ENCODE results near the gene CNTN4.
"Not testable (repeated sequence)": the region's sequence is repeated elsewhere in the genome, so short reads cannot be mapped to it uniquely, and the experiment has no call there.

Gene CNTN4

GRCh38 chr3:2783261-2783660 is 684.6 kb downstream of the CNTN4 start:
- Histone ChIP-seq H3K4me3 (ENCODE audit: insufficient read depth, low read depth, low read length) (no peak overlapping the region), H3K4me1 (ENCODE audit: control insufficient read depth, insufficient read depth, low read length) (no peaks in the 10 kb centered on the region), H3K36me3 (ENCODE audit: control insufficient read depth, insufficient read depth, low read length) (no peaks in the 10 kb centered on the region), H3K27me3 (ENCODE audit: control insufficient read depth, insufficient read depth, low read length, poor library complexity, severe bottlenecking) (no peaks in the 10 kb centered on the region), H3K9me3 (ENCODE audit: control insufficient read depth, low read length) (no peaks in the 10 kb centered on the region), H3K27ac (ENCODE audit: insufficient read depth, low read depth, low read length, poor library complexity, severe bottlenecking) (no peak overlapping the region)
- WGBS, 2 experiments = 23 to 30% methylated on average over 2 of the region's 2 CpGs

GRCh38 chr3:2784627-2785026 is 686.0 kb downstream of the CNTN4 start:
- Histone ChIP-seq H3K36me3 (ENCODE audit: control insufficient read depth, insufficient read depth, low read length) (no peaks in the 10 kb centered on the region), H3K27me3 (ENCODE audit: control insufficient read depth, insufficient read depth, low read length, poor library complexity, severe bottlenecking) (no peaks in the 10 kb centered on the region), H3K4me1 (ENCODE audit: control insufficient read depth, insufficient read depth, low read length) (peaks cover 7% of the 10 kb centered on the region), H3K4me3 (ENCODE audit: insufficient read depth, low read depth, low read length) (no peak overlapping the region), H3K27ac (ENCODE audit: insufficient read depth, low read depth, low read length, poor library complexity, severe bottlenecking) (no peak overlapping the region), H3K9me3 (ENCODE audit: control insufficient read depth, low read length) (no peaks in the 10 kb centered on the region)
- 89 to 100% methylated on average over 2 of the region's 2 CpGs for whole genome bisulfite sequencing, 2 experiments

- no peaks in the 10 kb centered on the region for H3K27me3 ChIP-seq (ENCODE audit: control insufficient read depth, insufficient read depth, low read length, poor library complexity, severe bottlenecking)
- no peaks in the 10 kb centered on the region for H3K36me3 ChIP-seq (ENCODE audit: control insufficient read depth, insufficient read depth, low read length)
- no peak overlapping the region for H3K4me3 ChIP-seq (ENCODE audit: insufficient read depth, low read depth, low read length)
- 39 to 73% methylated on average over 1 of the region's 1 CpG for WGBS, 2 experiments
- peaks cover 16% of the 10 kb centered on the region for H3K4me1 ChIP-seq (ENCODE audit: control insufficient read depth, insufficient read depth, low read length)
- no peaks in the 10 kb centered on the region for H3K9me3 ChIP-seq (ENCODE audit: control insufficient read depth, low read length)
- H3K27ac ChIP-seq (ENCODE audit: insufficient read depth, low read depth, low read length, poor library complexity, severe bottlenecking) = no peak overlapping the region
Observed at GRCh38 chr3:2790266-2790815, 691.7 kb downstream of the CNTN4 start.

DNA sequence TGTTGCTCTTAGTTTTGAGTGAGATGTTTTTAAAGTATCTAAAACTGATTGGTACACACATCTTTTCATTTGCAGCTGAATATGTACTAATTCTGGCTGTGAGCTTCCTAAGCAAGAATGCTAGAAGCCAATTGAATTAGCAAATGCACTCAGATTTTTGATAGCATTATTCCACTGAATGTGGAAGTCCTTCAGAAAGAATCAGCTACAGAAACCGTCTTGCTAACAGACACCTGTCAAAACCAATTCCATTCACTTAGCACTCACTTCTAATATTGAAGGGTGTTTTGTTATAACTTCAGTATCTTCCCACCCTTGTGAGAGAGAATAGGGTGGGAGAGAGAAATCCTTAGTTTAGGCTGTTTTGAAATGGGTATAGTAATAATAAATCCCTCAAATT is 693.8 kb downstream of the CNTN4 start:
- Histone ChIP-seq H3K27ac (ENCODE audit: insufficient read depth, low read depth, low read length, poor library complexity, severe bottlenecking) (no peak overlapping the region), H3K4me3 (ENCODE audit: insufficient read depth, low read depth, low read length) (no peak overlapping the region), H3K9me3 (ENCODE audit: control insufficient read depth, low read length) (no peaks in the 10 kb centered on the region), H3K27me3 (ENCODE audit: control insufficient read depth, insufficient read depth, low read length, poor library complexity, severe bottlenecking) (no peaks in the 10 kb centered on the region), H3K36me3 (ENCODE audit: control insufficient read depth, insufficient read depth, low read length) (no peaks in the 10 kb centered on the region), H3K4me1 (ENCODE audit: control insufficient read depth, insufficient read depth, low read length) (peaks cover 16% of the 10 kb centered on the region)
- 100% methylated on average over 1 of the region's 1 CpG; no CpG with 5 or more reads in 1 of the 2 experiments for WGBS, 2 experiments

GRCh38 chr3:2793987-2794386 is 695.3 kb downstream of the CNTN4 start:
- no peaks in the 10 kb centered on the region for H3K27me3 ChIP-seq (ENCODE audit: control insufficient read depth, insufficient read depth, low read length, poor library complexity, severe bottlenecking)
- H3K4me3 ChIP-seq (ENCODE audit: insufficient read depth, low read depth, low read length) = no peak overlapping the region
- H3K4me1 ChIP-seq (ENCODE audit: control insufficient read depth, insufficient read depth, low read length) = peaks cover 10% of the 10 kb centered on the region
- no peak overlapping the region for H3K27ac ChIP-seq (ENCODE audit: insufficient read depth, low read depth, low read length, poor library complexity, severe bottlenecking)
- no peaks in the 10 kb centered on the region for H3K9me3 ChIP-seq (ENCODE audit: control insufficient read depth, low read length)
- WGBS, 2 experiments = 88 to 96% methylated on average over 1 of the region's 1 CpG
- no peaks in the 10 kb centered on the region for H3K36me3 ChIP-seq (ENCODE audit: control insufficient read depth, insufficient read depth, low read length)

- no peaks in the 10 kb centered on the region for H3K27me3 ChIP-seq (ENCODE audit: control insufficient read depth, insufficient read depth, low read length, poor library complexity, severe bottlenecking)
- H3K36me3 ChIP-seq (ENCODE audit: control insufficient read depth, insufficient read depth, low read length) = no peaks in the 10 kb centered on the region
- no peaks in the 10 kb centered on the region for H3K9me3 ChIP-seq (ENCODE audit: control insufficient read depth, low read length)
- no peaks in the 10 kb centered on the region for H3K4me1 ChIP-seq (ENCODE audit: control insufficient read depth, insufficient read depth, low read length)
- H3K27ac ChIP-seq (ENCODE audit: insufficient read depth, low read depth, low read length, poor library complexity, severe bottlenecking) = no peak overlapping the region
- WGBS, 2 experiments = 84 to 85% methylated on average over 7 of the region's 7 CpGs
- H3K4me3 ChIP-seq (ENCODE audit: insufficient read depth, low read depth, low read length) = no peak overlapping the region
Observed at GRCh38 chr3:2802429-2802828, 703.8 kb downstream of the CNTN4 start.

DNA sequence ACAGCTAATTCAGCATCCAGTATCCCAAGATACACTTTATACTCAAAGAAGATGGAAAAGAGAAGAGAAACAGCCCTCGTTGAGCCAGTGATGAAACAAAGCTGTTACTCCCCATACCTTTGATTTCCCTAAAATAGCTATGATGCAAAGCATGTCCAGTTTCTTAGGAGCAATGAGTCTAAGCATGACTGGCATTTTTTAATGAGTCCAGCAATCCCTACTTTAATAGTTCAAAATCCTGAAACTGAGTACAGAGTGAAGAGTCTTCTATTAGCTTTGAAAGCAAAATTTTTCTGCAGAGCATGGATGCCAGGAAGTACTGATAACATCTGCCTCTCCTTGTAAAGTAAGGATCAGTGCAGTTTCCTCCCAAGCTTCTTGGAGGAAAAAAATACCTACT is 708.8 kb downstream of the CNTN4 start:
- H3K27me3 ChIP-seq (ENCODE audit: control insufficient read depth, insufficient read depth, low read length, poor library complexity, severe bottlenecking) = no peaks in the 10 kb centered on the region
- H3K4me3 ChIP-seq (ENCODE audit: insufficient read depth, low read depth, low read length) = no peak overlapping the region
- no peak overlapping the region for H3K27ac ChIP-seq (ENCODE audit: insufficient read depth, low read depth, low read length, poor library complexity, severe bottlenecking)
- H3K4me1 ChIP-seq (ENCODE audit: control insufficient read depth, insufficient read depth, low read length) = no peaks in the 10 kb centered on the region
- no peaks in the 10 kb centered on the region for H3K36me3 ChIP-seq (ENCODE audit: control insufficient read depth, insufficient read depth, low read length)
- WGBS, 2 experiments = 63 to 85% methylated on average over 1 of the region's 1 CpG
- H3K9me3 ChIP-seq (ENCODE audit: control insufficient read depth, low read length) = no peaks in the 10 kb centered on the region

DNA sequence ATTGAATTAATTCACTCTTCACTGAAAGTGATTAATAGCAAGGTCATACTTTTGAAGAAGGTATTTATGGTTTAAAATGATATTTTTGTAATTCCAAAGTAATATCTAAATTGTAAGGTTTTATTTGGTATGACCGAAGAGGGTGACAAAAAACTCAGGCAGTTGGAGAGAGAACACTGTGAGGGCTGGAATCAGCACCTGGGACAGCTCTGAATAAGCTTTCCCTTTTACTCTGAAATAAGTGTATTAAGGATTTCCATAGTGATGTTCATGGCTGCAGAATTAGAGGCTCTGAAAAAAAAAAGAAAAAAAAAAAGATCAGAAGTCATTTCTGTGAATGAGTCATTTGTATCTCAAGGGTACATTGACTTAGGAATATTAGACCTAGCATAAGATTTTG is 712.1 kb downstream of the CNTN4 start:
- WGBS, 2 experiments = 86 to 100% methylated on average over 1 of the region's 1 CpG
- Histone ChIP-seq H3K27ac (ENCODE audit: insufficient read depth, low read depth, low read length, poor library complexity, severe bottlenecking) (no peak overlapping the region), H3K4me3 (ENCODE audit: insufficient read depth, low read depth, low read length) (no peak overlapping the region), H3K27me3 (ENCODE audit: control insufficient read depth, insufficient read depth, low read length, poor library complexity, severe bottlenecking) (no peaks in the 10 kb centered on the region), H3K9me3 (ENCODE audit: control insufficient read depth, low read length) (no peaks in the 10 kb centered on the region), H3K36me3 (ENCODE audit: control insufficient read depth, insufficient read depth, low read length) (no peaks in the 10 kb centered on the region), H3K4me1 (ENCODE audit: control insufficient read depth, insufficient read depth, low read length) (no peaks in the 10 kb centered on the region)

GRCh38 chr3:2819571-2819970 is 720.9 kb downstream of the CNTN4 start:
- Histone ChIP-seq H3K4me3 (ENCODE audit: insufficient read depth, low read depth, low read length) (no peak overlapping the region), H3K36me3 (ENCODE audit: control insufficient read depth, insufficient read depth, low read length) (no peaks in the 10 kb centered on the region), H3K9me3 (ENCODE audit: control insufficient read depth, low read length) (no peaks in the 10 kb centered on the region), H3K4me1 (ENCODE audit: control insufficient read depth, insufficient read depth, low read length) (no peaks in the 10 kb centered on the region), H3K27me3 (ENCODE audit: control insufficient read depth, insufficient read depth, low read length, poor library complexity, severe bottlenecking) (no peaks in the 10 kb centered on the region), H3K27ac (ENCODE audit: insufficient read depth, low read depth, low read length, poor library complexity, severe bottlenecking) (no peak overlapping the region)
- 86 to 96% methylated on average over 4 of the region's 4 CpGs for WGBS, 2 experiments

DNA sequence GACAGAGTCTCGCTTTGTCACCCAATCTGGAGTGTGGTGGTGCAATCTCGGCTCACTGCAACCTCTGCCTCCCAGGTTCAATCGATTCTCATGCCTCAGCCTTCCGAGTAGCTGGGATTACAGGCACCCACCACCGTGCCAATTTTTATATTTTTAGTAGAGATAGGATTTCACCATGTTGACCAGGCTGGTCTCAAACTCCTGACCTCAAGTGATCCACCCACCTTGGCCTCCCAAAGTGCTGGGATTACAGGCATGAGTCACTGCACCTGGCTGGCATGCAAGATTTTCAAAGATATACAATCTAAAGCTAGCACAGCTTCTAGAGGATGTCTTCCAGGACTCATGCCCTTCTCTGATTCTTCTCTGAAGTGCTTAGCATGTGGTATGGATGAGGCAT is 722.3 kb downstream of the CNTN4 start:
- not testable (repeated sequence) for H3K27ac ChIP-seq (ENCODE audit: insufficient read depth, low read depth, low read length, poor library complexity, severe bottlenecking); H3K36me3 ChIP-seq (ENCODE audit: control insufficient read depth, insufficient read depth, low read length); H3K9me3 ChIP-seq (ENCODE audit: control insufficient read depth, low read length); H3K4me3 ChIP-seq (ENCODE audit: insufficient read depth, low read depth, low read length); H3K27me3 ChIP-seq (ENCODE audit: control insufficient read depth, insufficient read depth, low read length, poor library complexity, severe bottlenecking); H3K4me1 ChIP-seq (ENCODE audit: control insufficient read depth, insufficient read depth, low read length)
- 88 to 99% methylated on average over 5 of the region's 5 CpGs for WGBS, 2 experiments

DNA sequence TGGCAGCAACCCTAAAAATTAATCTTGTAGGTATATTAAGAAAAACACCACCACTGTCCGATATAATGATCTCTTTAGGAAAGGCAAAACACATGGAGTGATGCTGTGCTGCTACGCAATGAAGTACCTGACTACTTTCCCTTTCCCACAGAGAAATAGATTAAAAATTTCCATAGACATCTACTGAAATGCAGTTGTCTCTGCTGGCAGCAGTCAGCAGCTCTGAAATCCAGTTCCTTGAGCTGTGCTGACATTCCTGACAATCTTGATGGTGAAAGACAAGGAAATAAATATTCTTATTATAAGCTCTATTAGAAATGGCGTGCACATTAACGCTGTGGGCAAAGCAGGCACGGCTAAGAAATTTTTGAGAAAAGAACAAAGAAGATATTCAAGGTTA is 723.9 kb downstream of the CNTN4 start:
- no peaks in the 10 kb centered on the region for H3K36me3 ChIP-seq (ENCODE audit: control insufficient read depth, insufficient read depth, low read length)
- no peaks in the 10 kb centered on the region for H3K27me3 ChIP-seq (ENCODE audit: control insufficient read depth, insufficient read depth, low read length, poor library complexity, severe bottlenecking)
- H3K27ac ChIP-seq (ENCODE audit: insufficient read depth, low read depth, low read length, poor library complexity, severe bottlenecking) = no peak overlapping the region
- no peaks in the 10 kb centered on the region for H3K9me3 ChIP-seq (ENCODE audit: control insufficient read depth, low read length)
- H3K4me3 ChIP-seq (ENCODE audit: insufficient read depth, low read depth, low read length) = no peak overlapping the region
- no peaks in the 10 kb centered on the region for H3K4me1 ChIP-seq (ENCODE audit: control insufficient read depth, insufficient read depth, low read length)
- WGBS, 2 experiments = 88 to 98% methylated on average over 5 of the region's 5 CpGs

All from ectodermal cell (in vitro differentiated cells).